ENCODE results near the gene KCND2. TPM values are rescaled to one million over a fixed set of nuclear protein-coding genes. Genes with fewer than 3 reads are reported as not detected.
A peak's percentile ranks its signal among the peaks of the same experiment; 100 is the strongest.
"Not testable (repeated sequence)": the region's sequence is repeated elsewhere in the genome, so short reads cannot be mapped to it uniquely, and the experiment has no call there.

The KCND2 gene
- total RNA-seq, 1 experiment from 2014 or later, result 0.19 TPM

GRCh38 chr7:120742372-120742771 lies 469.4 kb downstream of the KCND2 start:
- no peak for DNase-seq (ENCODE audit: low spot score)

DNA sequence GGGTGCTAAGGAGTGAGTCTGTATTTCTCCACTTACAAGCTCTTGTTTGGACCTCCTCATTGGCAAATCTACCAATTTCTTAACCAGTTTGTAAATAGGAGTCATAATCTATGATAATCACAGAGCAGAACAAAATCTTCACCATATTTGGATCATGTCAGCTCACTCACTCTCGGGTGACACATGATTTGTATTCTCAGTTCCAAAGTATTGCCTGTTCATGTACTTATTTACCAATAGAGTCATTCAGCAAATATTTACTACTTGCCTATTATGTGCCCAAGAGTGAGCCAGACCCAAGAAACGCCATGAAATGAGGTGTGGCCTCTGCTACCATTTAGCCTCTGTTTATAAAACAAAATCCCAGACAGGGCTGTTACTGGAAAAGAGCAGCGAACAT lies 470.2 kb downstream of the KCND2 start:
- no peak for DNase-seq (ENCODE audit: low spot score)

DNA sequence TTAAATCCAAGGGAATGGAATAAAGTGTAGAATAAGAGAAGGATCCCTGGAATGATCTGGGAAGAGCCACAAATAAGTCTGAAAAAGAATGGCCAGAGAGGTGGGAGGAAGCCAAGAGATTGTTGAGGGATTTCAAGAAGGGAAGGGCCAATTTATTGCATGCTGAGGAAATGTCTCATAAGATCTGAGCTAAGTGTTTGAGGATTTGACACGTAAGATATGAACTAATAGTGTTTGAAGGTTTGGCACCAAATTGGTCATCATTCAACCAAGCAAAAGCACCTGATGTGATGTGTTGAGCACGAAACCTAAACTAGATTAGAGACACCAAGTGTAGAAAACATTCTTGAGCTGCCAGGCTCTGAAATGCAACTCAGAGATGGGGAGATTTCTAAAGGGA lies 487.1 kb downstream of the KCND2 start:
- no peak for DNase-seq (ENCODE audit: low spot score)

GRCh38 chr7:120760851-120761250 lies 487.9 kb downstream of the KCND2 start:
- DNase-seq (ENCODE audit: low spot score), result no peak

DNA sequence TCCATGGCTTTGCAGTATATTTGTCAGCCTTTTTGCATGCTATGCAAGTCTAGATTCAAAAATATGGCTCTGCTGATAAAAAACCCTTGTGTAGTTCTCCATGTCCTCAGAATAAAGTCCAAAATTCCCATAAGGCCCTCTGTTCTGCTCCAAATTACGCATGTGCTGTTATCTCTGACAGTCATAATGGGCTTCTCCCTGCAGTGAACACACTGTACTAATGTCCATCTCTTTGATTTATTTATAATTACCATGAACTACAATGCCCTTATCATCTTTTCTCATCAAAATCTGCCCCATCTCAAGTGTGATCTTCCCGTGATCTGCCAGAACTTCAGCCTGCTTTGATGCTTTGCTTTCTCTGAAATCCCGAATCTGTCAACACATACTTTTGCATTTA lies 497.2 kb downstream of the KCND2 start:
- no peak for DNase-seq (ENCODE audit: low spot score)

GRCh38 chr7:120774481-120774880 lies 501.5 kb downstream of the KCND2 start:
- DNase-seq (ENCODE audit: low spot score), result no peak

DNA sequence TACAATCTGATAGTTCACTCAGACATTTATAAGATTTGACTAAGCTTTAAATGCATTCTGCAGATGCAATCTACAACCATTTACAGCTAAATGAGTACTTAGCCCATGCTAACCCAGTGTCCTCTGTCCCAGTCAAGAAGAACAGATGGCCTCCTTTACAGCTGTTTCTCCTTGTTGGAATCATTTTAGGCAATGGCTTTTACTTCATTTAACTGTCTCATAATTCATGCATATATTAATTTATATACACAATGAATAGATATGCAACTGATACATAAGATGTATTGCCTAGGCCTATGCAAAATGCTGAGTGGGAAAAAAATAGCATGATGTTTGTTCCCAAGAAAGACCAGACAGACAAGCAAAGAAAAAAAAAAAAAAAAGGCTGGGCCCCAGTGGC lies 502.8 kb downstream of the KCND2 start:
- DNase-seq (ENCODE audit: low spot score), result no peak

GRCh38 chr7:120779078-120779477 lies 506.1 kb downstream of the KCND2 start:
- DNase-seq (ENCODE audit: low spot score), result not testable (repeated sequence)

DNA sequence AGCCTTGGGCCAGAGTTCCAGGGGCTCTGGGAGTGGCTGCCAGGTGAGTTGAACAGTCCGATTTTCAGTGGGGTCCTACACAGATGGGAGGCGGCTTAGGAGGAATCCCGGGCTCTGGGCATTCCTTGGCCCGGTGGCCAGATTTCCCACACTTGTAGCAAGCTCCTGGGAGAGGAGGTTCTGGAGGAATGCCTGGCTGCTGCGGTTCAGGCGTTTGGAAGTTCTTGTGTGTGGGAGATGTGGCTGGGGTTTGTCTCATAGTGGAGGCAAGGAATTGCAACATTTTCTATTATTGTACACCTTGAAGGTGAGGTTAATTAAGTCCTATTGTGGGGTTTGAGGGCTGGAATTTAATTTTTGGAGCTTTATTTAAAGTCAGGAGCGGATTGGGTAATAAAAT lies 507.5 kb downstream of the KCND2 start:
- DNase-seq (ENCODE audit: low spot score), result not testable (repeated sequence)

- no peak for DNase-seq (ENCODE audit: low spot score)
These were observed 508.0 kb downstream of the KCND2 start for GRCh38 chr7:120780938-120781337.

DNA sequence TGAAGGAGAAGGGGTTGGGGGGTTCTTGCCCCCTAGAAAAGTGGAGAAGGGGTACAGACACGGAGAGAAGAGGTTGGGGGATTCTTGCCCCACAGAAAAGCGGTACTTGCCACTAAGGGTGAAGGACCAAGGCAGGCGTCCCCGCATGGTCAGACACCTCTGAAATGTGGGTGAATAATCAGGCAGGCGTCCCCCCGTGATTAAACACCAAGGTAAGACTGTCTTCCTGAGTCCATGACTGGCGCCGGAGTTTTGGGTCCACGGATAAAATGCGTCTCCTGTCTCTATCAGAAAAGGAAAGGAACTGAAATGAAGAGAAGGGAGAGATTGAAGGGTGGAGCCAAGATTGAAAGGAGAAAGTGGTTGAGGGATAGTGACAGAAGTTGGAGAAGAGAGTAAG lies 508.9 kb downstream of the KCND2 start:
- DNase-seq (ENCODE audit: low spot score), result not testable (repeated sequence)

GRCh38 chr7:120783273-120783672 lies 510.3 kb downstream of the KCND2 start:
- DNase-seq (ENCODE audit: low spot score), result no peak

DNA sequence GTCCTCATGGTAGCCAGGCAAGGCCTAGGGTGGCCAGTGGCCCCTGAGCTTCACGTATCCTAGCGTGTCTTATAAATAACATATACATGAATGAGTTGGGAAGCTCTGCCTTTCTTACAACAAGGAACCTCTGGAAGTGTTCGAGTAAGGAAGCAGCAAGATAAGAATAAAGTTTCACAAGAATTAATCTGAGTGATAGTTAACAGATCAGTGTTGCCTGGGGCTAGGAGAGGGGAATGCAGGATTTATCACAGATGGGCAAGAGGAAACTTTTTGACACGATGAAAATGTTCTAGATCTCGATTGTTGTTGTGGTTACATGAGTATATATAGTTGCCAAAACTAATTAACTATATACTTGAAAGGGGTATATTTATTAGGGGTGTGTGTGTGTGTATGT lies 510.7 kb downstream of the KCND2 start:
- no peak for DNase-seq (ENCODE audit: low spot score)

DNA sequence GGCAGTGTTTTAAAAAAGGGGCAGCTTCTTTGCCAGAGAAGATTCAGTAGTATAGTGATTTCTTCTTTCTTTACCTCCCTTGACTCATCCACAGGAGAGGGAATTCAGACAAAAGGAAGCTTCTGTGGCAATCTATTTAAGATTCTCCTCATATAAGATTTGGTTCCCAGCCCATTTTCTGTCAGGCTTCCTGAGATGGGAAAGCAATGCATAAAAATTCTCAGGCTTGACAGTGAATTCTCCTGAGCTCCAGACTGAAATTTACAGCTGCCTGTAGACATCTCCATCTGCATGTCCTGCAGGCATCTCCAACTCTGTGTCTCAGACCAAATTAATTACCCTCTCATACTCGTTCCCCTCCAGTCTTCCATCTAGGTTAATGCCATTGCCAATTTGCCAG lies 512.1 kb downstream of the KCND2 start:
- no peak for DNase-seq (ENCODE audit: low spot score)

DNA sequence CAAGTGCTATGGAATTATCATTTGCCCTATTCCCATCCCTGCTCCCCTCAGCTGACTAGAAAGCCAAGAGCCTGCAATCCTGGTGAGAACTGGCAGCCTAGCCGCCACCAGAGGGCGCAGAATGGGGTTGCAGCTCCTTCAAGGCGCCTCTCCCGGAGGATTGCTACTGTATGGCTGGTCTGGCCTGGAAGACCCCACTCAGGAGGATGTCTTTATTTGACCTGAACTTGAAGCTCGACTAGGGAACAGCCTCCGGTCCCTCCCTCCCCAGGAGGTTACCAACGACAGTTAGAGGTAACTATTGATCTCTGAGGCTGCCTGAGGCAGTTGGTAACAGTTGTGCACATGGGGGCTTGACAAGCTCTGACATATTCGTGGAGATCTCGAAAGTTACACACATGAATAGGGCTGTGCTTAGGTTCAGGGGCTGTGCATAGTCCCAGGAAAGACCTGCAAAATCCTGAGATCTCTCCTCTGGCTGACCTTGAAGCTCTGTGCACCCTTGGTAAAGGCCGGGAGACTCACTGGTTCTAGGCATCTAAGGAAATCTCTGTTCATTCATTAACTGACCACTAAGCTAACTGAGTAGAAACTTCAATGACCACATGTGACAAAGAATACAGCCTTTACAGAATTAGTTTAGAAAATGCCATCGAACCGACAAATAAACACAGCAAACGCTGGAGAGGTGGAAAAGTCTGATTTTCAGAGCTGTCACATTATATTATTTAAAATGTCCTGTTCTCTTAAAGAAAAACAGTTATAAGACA lies 519.3 kb downstream of the KCND2 start:
- DNase-seq (ENCODE audit: low spot score), result peak; percentile 66

DNA sequence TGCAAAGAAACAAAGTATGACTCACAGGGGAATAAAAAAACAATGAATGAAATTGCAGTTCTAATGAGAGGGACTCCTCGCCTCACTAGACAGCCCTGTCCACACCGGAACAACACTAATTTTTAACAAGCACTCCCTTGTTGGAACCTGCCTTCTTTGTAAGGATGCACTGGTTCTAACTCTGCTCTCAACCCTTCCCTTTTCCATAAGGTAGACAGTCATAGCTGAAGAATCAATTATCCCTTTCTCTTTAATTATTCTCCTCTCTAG lies 519.8 kb downstream of the KCND2 start:
- no peak for DNase-seq (ENCODE audit: low spot score)

DNA sequence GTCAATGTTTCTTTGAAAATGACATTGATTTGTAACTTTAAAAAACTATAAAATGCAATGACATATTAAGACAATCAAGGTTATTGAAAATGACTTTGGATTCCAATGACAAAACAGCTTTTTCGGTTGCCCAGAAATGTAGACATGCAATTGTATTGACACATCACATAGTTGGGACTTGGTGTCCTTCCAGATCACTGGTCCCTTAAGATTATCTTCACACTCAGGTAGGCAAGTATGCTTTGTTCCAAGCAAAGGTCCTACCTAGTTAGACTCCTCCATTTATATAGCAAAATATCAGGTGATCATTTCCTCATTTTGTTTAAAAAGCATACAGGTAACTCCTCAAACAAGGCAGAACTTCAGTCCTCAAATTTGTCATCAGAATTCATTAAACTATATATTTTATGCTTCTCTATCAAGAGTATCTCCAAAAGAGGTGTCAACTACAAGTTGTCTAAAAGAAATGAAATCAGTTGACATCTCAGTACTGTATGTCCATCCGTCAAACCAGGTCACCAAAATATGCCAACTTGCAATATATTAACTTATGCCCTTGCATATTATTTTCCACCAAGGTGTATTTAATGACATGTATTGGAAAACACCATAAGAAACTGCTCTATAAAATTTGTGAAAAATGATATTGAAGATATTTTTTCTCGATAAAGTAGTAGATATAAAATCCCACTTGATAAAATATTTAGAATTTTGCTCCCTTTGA lies 520.4 kb downstream of the KCND2 start:
- no peak for DNase-seq (ENCODE audit: low spot score)

DNA sequence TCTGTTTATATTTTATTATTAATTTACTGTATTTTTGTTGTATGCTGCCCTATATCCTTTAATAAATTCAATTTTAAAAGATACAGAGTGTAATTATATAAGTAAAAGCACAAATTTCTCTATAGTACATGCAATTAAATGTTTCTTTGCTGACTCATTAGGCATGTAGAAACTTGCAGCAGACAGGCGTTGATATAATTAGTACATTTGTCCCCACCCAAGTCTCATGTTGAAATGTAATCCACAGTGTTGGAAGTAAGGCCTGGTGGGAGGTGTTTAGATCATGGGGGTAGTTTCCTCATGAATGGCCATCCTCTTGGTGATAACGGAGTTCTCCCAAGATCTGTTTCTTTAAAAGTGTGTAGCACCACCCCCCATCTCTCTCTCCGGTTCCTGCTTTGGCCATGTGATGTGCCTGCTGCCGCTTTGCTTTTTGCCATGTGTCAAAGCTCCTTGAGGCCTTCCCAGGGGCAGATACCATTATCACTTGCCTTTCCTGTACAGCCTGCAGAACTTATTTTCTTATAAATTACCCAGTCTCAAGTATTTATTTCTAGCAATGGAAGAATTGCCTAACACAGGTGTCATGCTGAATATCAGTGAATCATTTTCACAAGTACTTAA lies 521.2 kb downstream of the KCND2 start:
- no peak for DNase-seq (ENCODE audit: low spot score)

- no peak for DNase-seq (ENCODE audit: low spot score)
These were observed 524.2 kb downstream of the KCND2 start for GRCh38 chr7:120797026-120797645.

DNA sequence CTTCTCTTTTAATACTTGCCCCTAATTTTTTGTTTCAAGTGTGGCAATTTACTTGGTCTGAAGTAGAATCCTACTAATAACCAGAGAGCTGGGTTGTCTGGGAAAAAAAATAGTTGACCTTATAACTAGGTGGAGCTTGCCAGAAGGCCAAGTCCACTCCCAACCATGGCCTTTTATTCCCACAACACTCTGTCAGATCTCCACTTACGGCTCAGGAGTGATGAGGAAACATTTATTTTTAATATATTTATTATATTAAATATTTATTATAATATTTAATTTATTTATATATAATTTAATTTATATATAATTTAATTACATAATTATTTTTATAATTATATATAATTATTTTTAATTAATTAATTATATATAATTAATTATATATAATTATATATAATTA lies 526.2 kb downstream of the KCND2 start:
- no peak for DNase-seq (ENCODE audit: low spot score)

Measured in H4 (cell line).